Activated CD4-positive, CD25-positive, alpha-beta regulatory T cell treated with anti-CD3 and anti-CD28 coated beads, Interleukin-2, amount 50 U/mL, for 24 hours (primary cell): Measurements from ENCODE around the gene ESR2.
"Not testable (repeated sequence)": the region's sequence is repeated elsewhere in the genome, so short reads cannot be mapped to it uniquely, and the experiment has no call there.

Experiments
- ATAC-seq, 2 donors: fragments of 150-1000 bp; cut with Tn5 transposase; one replicate each; pipeline ENCODE4 v1.10.0; 2021; ENCODE audit warnings: mild to moderate bottlenecking in 1 of 2, moderate library complexity in 1 of 2

ESR2 gene

DNA sequence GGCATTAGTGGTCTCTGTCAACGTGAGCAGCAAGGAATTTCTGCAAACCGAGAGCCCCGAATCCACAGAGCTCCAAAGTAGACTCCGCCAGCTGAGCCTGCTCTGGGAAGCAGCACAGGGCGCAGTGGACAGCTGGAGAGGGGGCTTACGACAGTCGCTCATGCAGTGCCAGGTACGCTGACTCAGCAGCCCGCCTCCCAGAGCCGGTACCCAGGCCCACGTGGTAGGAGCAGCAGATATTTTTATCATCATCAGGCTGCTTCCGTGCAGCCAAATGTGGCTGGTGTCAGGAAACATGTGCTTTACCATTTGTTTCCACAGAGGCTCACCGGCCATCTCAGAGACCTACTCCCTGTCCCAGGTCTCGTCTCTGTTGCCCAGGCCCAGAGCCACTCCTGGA lies 73.7 kb downstream of the ESR2 start:
- no peak for ATAC-seq

DNA sequence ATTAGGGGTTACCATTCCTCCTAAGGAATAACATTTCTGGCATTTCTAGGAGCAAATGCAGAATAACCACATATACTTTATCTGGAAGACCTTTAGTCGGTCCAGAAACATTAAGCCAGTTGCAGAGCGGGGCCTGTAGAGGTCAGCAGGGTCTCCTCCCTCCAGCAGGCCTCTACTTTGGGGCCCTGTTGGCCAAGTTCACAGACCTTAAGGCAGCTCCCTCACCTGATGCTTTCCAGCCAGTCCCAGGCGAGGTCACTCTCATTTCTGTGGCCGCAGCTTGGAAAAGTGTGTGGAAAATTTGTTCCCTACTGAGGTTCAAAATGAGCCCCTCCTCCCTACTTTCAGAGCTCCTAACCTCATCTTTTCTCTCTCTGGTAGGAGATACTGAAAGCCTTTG lies 74.1 kb downstream of the ESR2 start:
- ATAC-seq, result no peak

DNA sequence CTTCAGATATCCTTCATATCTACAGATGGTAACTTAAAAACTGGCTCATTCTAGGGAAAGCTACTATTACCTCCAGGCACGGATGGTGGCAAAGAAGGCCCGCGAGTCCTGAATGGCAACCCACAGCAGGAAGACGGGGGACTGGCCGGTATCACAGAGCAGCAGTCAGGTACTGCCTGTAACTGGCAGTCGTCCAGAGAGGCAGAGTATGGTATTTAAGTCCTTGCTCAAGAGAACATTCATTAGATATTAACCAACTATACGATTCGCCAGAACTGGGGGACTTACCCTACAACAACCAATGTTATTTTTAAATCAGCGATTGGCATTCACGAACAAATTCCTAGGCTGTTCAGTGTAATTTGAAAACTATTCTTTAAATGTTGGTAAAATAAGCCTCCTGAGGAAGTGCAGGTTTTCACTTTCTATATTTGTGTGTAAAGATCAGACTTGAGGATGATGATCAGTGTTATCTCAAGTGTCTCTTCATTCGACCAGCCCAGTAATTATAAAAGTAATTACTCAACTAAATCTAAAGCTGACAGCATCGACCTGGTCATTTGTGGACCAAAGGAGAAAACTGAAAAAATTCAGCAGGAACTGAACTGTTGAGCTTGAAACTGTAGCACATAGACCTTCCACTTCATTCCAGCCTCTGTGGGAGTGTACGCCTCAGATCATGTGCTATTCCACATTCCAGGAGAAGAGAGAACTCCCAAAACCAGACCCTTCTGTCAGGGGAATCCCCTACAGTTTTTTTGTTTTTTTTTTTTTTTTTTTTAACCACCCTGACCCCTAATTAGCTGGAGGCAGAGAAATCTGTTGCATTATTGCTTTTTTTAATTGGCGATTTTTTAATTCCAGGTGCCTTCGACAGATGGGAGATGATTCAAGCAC lies 75.6 kb downstream of the ESR2 start:
- peak in 1 of 2 donors; percentile 33 for ATAC-seq

- ATAC-seq, result no peak
Observed at GRCh38 chr14:64217834-64218233, 76.3 kb downstream of the ESR2 start.

DNA sequence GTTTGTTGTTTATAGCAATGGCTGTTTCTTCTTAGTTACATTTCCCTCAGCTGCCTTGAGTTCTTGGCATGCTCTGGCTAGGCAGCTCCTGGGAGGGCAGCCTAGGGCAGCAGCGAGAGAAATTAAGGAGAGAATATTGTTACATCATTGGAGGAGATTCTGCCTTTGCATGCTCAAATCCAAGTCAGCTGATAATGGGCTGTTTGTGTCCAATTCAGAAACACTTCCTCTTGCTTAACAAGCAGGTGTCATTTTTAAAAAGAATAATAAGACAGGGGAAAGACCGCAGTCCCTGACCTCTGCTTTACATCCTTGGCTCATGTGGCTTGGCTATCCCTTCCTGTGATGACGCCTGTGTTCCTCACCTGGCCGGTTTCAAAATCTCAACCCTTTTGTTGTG lies 76.9 kb downstream of the ESR2 start:
- ATAC-seq, result no peak

GRCh38 chr14:64215978-64216377 lies 78.2 kb downstream of the ESR2 start:
- ATAC-seq, result no peak

GRCh38 chr14:64215274-64215673 lies 78.9 kb downstream of the ESR2 start:
- no peak for ATAC-seq

DNA sequence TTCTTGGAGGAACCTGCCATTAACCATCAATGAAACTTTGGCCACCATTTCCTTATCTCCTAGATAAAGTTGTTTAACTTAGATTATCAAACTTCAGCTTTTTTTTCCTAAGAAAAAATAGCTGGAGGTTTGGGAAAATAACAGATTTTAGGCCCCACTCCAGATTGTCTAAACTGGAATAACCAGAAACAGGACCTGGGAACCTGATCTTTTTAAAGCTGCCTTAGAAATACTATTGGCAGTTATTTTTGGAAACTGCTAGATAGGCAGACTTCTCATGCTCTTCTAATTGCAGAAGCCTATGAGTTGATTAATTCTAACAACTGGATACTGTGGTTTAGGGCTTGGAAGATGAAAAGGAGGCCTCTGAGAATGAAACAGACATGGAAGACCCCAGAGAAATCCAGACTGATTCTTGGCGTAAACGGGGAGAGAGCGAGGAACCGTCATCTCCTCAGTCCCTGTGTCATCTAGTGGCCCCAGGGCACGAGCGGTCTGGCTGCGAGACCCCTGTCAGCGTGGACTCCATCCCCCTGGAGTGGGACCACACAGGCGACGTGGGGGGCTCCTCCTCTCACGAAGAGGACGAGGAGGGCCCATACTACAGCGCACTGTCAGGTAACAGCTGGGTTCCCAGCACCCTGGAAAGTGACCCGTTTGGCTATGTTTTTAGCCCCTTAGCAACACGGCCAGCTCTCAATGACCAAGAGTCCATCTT lies 80.2 kb downstream of the ESR2 start:
- no peak for ATAC-seq

- no peak for ATAC-seq
Observed at GRCh38 chr14:64213086-64213485, 81.1 kb downstream of the ESR2 start.

GRCh38 chr14:64212666-64213065 lies 81.5 kb downstream of the ESR2 start:
- ATAC-seq, result no peak

DNA sequence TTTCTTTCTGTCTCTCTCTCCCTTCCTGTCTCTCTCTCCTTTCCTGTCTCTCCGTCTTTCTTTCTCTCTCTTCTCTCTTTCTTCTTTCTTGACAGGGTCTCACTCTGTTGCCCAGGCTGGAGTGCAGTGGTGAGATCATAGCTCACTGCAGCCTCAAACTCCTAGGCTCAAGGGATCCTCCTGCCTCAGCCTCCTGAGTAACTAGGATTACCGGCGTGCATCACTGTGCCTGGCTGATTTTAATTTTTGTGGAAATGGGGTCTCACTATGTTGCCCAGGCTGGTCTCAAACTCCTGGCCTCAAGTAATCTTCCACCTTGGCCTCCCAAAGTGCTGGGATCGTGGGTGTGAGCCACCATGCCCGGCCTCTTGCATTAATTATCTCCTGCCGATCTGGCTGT lies 83.3 kb downstream of the ESR2 start:
- not testable (repeated sequence) for ATAC-seq

DNA sequence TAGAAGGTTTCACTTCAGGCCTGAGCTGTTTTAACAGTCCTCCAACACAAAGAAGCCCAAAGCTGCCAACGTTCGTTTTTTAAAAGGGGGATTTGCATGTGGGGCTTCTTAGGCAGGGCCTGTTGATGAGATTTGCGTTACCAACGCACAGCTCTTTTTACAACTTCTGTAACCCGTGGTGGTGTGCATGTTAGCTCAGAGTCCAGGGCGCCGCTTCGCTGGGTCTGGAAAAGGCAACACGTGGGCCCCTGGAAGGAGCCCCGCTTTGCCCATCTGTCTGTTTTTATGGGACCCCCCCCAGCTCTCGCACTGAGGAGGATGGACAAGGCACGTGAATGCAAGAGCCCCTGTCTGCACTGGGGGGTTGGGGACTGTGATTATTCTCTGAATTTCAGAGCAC lies 84.0 kb downstream of the ESR2 start:
- ATAC-seq, result no peak

DNA sequence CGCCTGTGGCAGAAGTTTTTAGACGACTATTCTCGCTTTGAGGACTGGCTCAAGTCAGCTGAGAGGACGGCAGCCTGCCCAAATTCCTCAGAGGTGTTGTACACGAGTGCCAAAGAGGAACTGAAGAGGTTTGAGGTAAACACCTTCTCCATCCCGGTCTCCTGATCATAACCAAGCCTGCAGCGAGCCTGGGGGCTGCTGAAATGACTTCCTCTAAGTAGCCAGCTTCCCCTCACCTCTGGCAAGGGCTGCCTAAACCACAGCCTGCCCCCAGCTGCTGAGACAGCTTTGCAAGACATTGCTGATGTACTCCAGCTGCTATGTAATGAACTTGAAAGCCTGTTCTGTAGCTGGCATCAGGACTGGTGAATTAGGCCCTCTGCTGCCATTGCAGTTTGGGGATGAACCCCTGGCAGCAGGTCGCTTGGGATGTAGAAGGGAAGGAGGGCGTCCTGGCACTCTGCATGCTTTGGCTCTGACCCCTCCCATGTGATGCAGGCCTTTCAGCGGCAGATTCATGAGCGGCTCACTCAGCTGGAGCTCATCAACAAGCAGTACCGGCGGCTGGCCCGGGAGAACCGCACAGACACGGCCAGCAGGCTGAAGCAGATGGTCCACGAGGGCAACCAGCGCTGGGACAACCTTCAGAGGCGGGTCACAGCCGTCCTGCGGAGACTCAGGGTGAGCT lies 84.6 kb downstream of the ESR2 start:
- no peak for ATAC-seq

DNA sequence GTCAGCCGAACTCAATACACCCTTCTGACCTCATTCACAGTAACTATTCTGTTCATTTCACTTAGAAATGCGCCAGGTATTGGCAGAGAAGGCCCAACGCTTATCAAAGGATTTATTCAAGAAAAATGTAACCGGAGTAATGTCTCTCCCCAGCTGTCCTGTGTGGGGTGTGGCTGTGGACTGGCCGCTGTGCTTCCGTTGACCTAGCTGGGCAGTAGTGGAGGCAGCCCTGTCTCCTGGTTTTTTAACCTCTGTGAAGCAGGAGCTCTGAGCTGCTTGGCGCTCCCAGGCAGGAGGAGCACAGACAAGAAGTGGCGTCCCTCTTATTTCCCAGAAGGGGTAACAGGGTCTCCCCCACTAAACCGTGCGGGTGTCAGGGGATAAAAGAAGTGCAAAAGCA lies 85.2 kb downstream of the ESR2 start:
- no peak for ATAC-seq

DNA sequence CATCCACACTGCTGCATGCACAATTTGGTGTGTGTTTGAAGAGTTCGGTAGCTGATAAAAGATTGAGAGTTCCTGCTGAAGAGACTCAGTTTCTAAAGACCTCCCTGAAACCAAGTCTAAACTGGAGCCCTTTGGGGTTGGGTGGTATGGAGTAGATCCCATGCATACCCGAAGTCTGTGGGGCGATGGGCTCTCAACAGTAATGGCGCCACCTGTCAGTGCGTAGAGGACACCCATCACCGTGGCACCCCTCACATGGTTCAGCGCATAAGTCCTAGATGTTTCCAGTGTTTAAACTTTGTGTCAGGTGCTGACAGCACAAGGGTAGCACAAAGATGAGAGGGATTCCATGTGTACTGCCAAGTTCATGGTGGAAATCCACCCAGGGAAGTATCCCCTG lies 85.9 kb downstream of the ESR2 start:
- ATAC-seq, result no peak

GRCh38 chr14:64203366-64204006 lies 90.7 kb downstream of the ESR2 start:
- ATAC-seq, result no peak

DNA sequence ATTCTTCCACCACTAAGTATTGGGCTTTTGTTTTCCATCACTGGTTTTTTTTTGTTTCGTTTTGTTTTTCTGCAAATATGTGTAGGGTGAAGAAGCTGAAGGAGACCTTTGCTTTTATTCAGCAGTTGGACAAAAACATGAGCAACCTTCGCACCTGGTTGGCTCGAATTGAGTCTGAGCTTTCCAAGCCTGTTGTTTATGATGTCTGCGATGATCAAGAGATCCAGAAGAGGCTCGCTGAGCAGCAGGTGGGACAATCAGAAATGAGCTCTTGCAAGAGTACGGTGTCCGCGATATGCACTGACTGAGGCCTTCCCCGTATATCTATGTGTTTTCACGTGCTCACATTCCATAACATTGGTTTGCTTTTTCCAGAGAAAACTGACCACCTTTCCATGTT lies 91.5 kb downstream of the ESR2 start:
- ATAC-seq, result no peak

GRCh38 chr14:64201921-64202545 lies 92.1 kb downstream of the ESR2 start:
- ATAC-seq, result no peak

DNA sequence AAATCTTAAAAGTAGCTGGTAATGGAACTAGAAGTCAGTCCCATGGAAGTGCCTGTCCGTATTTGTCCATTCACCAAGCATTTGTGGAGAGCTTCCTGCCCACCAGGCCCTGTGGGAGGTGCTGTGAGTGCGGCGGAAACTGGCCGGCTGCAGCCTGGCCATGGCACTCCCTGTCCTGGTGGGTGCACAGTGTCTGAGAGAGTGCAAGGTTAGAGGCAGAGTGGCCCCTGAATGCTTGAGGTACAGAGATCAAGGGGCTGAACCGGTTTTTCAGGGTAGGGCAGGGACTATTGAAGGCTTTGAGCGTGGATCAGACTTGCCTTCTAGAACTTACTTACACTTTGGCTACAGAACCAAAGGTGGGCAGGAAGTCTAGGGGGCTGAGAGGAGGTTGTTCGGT lies 92.9 kb downstream of the ESR2 start:
- ATAC-seq, result no peak

- ATAC-seq, result no peak
Observed at GRCh38 chr14:64200170-64200569, 94.0 kb downstream of the ESR2 start.

- no peak for ATAC-seq
Observed at GRCh38 chr14:64198486-64198885, 95.7 kb downstream of the ESR2 start.

DNA sequence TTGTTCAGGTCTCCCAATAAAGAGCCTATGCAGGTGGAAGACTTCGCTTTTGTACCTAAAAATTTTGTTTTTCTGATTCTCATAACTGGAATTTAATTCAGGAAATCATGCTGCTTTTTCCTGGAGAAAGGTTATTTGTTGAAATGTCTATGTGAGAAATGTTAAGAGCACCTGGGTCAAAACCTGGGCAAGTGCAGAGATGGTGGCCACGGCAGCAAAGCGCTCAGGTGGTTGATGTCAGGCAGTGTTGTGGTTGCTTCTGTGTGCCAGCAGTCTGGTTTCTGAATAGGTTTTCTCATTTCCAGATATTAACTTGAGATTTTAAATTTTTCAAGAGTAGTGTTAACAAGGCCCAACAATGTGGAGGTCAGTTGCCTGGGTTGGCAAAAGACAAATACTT lies 96.2 kb downstream of the ESR2 start:
- ATAC-seq, result no peak
